ENCODE measurements around the gene TNK2.
"Not testable (repeated sequence)": the region's sequence is repeated elsewhere in the genome, so short reads cannot be mapped to it uniquely, and the experiment has no call there.

The TNK2 gene

GRCh38 chr3:195844671-195845218 lies 63.6 kb downstream of the TNK2 start:
- no peak for DNase-seq

DNA sequence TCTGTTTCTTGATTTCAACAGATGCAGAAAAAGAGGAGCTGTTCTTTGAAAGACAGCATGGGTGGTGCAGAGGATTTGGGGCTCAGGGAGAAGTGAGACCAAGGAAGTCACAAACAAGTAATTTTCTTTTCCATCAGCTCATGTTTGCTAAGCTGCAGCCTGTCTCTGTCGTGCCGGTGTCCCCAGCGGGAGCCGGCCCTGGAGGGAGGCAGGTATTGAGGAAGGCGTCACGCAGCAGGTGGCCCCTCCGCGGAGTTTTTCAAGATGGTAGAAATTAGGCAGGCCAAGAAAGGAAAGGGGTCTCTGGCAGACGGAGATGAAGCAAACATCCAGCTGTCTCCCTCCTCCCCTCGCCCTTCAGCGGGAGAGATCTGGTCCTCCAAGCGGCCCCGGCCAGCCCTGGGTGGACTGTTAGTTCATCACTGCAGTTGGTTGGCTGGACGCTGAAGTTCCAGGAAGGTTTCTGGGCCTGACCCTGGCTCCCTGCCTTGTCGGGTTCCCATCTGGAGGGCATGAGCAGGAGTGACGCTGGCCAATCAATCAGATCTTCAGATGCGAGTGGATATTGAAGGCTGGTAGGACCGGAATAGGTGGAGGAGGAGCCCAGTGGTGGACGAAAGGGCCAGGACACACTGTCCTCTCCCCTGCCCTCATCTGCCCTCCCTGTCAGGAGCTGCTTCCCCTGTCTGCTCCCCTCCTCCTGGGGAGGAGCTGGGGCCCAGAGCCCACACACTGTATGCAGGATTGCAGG lies 68.9 kb downstream of the TNK2 start:
- no peak for DNase-seq

DNA sequence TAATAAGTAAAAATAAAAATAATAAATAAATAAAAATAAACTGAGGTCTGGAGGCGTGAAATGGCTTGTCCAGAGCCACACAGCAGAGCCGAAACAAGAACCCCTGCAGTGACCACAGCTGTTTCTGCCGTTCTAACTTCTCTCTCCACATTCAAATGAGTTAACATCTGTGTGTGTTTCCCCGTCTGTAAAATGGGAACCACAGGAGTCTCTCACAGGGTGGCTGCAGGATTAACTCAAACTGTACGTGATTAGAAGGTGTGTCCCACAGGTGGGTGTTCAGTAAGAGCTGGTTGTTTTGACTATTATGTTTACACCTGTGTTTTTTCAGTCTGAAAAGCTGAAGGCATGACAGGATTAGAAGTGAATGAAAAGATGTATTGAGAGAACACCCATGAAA lies 69.6 kb downstream of the TNK2 start:
- no peak for DNase-seq

GRCh38 chr3:195836476-195837135 lies 71.7 kb downstream of the TNK2 start:
- no peak for DNase-seq

- no peak for DNase-seq
Observed at GRCh38 chr3:195835791-195836190, 72.6 kb downstream of the TNK2 start.

DNA sequence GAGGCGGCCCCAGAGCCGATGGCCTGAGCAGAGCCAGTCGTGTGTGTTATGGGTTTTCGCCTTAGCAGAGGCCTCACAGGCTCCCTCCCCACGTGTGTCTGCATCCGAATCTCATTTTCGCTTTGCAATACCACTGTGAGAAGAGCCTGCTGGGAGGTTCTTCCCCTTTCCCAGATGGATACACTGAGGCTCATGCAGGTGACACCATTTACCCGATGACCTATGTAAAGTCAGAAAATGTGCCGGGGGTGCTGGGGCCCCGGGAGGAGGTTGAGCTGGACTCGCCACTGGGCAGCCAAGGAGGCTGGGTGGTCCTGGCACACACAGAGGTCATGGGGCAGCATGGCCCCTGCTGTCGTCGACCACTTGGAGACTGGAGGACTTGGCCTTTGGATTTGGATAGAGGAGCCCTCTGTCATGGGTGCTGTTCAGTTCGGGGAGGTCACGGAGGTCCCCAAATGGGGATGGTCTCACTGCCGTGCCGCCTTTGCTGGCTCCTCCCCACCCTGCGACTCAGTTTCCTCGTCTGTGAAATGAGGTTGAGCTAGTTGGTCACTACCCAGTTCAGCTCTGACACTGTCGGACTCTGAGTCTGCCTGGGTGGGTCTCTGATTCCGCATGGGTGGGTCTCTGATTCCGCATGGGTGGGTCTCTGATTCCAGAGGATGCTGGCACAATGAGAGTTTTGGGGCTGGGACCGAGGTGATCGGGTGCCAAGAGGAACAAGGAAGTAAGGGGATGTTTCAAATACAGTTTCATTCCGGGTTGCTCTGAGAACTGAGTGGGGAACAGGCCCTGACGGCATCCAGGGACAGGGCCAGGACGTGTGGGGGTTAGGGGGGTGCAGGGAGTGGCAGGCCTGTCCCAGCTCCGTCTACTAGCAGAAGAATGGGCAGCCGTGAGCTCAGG lies 73.4 kb downstream of the TNK2 start:
- no peak for DNase-seq

- DNase-seq = no peak
Observed at GRCh38 chr3:195829897-195830254, 78.5 kb downstream of the TNK2 start.

GRCh38 chr3:195828762-195829161 lies 79.6 kb downstream of the TNK2 start:
- no peak for DNase-seq

DNA sequence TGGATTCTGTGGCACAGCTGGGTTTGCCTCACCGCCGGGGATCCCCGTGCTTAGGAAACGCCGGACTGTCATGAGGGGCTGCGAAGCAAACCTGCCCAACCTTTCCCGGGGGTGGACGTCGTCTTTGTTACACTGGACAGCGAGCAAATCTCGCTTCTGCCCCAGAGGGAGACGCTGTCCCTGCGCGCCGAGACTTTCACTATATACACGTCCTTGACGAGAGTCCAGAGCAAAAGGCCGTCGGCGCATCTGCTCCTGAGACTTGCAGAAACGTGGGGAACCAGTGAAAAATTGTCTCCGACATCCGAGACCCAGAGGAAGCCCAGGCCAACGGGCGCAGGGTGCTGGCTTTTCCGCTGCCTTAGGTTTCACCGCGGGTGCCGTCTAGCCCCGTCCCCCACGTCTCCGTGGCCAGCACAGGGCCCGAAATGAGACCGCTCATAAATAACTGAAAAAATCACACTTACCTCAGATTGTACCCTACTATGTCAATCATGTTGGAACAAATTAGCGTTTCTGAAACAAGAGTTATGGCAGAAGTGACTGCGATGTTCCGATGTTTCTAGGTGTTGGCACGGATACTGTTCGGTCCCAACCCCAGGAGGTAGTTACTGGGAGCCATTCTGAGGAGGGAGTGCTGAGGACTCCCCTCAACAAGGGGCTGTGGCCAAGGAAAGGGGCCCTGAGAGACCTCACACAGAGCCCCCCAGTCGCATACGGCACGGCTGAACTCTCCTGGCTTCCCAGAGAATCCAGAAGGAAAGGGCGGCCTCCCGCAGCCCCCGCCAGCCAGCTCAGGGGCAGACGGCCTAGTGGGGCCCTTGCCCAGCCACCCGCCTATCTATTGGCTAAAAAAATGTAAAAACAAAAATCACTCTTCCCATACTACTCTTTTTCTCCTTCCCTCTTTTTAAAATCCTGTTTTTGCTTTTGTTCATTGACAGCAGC lies 82.2 kb downstream of the TNK2 start:
- DNase-seq = no peak

DNA sequence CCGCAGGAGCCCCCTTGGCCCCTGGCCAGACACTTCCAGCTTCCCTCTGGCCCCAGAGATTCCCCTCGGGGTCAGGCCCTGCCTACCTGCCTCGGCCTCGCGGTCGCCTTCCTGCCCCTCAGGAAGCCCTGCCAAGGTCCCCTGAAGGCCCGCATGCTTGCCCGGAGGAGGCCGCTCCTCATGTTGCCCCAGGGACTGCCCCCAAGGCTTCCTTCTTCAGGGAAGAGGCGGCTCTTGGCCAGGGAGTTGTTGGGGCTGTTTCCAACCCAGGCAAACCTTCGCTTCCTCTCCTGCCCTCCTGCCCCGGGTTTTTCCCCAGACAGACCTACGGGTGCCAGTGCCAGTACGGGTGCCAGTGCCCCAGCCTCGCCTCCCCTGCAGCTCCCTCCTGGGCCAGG lies 83.2 kb downstream of the TNK2 start:
- DNase-seq = no peak

DNA sequence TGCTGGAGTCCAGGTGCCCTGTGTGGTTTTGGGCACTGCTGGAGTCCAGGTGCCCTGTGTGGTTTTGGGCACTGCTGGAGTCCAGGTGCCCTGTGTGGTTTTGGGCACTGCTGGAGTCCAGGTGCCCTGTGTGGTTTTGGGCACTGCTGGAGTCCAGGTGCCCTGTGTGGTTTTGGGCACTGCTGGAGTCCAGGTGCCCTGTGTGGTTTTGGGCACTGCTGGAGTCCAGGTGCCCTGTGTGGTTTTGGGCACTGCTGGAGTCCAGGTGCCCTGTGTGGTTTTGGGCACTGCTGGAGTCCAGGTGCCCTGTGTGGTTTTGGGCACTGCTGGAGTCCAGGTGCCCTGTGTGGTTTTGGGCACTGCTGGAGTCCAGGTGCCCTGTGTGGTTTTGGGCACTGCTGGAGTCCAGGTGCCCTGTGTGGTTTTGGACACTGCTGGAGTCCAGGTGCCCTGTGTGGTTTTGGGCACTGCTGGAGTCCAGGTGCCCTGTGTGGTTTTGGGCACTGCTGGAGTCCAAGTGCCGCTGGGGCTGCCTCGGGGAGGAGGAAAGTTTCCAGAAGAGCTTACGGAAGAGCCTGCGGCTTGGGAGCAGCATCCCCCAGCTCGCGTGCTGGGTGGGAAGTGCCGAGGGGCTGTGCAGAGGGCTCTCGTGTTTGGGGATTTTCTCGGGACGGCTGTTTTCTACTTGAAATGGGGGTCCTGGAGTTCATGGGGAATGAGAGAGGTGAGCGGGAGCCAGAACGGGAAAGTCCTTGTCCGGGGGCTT lies 83.7 kb downstream of the TNK2 start:
- DNase-seq = not testable (repeated sequence)

- no peak for DNase-seq
Observed at GRCh38 chr3:195823999-195824398, 84.4 kb downstream of the TNK2 start.

GRCh38 chr3:195823280-195823679 lies 85.1 kb downstream of the TNK2 start:
- DNase-seq = no peak

- no peak for DNase-seq
Observed at GRCh38 chr3:195822131-195822696, 86.1 kb downstream of the TNK2 start.

DNA sequence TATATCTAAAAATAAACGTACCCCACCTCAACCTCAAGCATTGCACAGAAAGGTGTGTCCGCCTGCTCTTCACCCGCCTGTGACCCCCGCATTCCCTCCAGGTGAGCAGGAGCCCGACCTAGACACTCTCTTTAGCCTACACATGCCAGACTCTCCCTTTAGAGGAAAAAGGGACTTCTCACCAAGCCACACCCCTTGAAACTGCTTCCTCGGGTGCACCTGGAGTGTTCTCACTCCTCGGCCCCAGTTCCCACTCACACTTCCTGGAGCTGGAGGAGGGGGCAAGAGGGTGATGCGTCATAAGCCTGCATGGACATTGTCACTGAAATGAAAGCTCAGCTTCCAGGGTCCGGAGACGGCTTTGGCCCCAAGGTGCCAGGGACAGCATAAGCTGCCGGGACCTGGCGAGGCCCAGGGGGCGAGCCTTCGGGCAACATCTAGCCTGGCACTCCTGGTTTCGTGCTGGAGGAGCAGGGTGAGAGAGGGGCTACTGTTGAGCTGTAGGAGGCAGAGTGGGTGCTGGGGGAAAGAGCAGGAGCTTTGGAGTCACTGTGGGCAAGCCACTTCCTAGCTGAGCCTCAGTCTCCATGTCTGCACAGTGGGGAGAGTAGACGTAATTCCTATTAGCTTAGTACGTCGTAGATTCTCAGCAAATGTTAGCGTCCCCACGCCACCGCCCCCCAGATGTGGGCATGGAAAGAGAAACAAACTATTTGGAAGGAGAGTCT lies 86.8 kb downstream of the TNK2 start:
- DNase-seq = no peak

- DNase-seq = no peak
Observed at GRCh38 chr3:195820901-195821300, 87.5 kb downstream of the TNK2 start.

GRCh38 chr3:195820186-195820585 lies 88.2 kb downstream of the TNK2 start:
- DNase-seq = no peak

DNA sequence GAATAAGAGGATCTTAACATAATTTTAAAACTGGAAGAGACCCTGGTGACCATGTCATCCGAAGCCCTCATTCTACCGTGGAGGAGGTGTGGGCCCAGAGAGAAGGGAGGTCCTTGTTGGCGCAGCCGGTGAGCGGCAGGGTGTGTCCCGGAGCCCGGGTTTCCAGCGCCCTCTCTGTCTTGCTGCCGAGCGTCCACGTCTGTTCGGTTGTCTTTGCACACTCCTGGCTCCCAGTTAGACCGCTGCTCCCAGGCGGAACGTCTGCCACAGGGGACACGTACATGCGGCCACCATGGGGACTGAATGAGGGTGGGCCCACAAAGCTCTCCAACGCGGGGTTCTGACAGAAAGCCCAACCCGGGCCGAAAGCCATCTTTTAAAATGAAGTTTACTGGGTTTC lies 90.0 kb downstream of the TNK2 start:
- DNase-seq = no peak

DNA sequence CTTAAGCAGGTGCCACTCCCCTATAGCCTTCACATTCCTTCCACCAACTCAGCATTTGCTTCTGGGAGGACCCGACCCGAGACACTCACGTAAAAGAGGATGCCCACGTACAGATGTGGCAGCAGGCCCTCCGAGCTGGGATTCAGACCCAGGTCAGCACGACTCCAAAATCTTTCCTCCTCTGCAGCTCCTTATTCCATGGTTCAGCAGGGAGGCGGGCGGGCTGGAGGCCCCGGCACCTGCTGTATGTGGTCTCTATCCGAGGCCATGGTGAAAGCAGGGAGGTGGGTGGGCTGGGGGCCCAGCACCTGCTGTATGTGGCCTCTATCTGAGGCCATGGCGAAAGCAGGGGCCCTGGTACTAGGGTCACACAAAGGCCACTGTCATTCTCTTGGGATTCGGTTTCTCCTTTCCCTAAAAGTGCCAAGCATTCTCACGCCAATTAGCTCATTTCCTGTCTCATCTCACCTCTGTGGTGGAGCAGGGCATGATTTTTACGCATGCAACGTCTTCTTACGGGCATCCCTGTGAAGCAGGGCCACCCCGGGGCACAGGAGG lies 90.7 kb downstream of the TNK2 start:
- DNase-seq = no peak
